LNCAP (cell line): ENCODE data around the gene SETD1B.

Experiments
- CTCF ChIP-seq: fragments of 450-650 bp; IDR thresholded peaks from 2 replicates; pipeline ENCODE4 v1.5.1; 2017; ENCODE audit warnings: mild to moderate bottlenecking

Gene SETD1B

GRCh38 chr12:121816925-121817647 is 13.3 kb downstream of the SETD1B start:
- TF ChIP-seq CTCF, result no peak

GRCh38 chr12:121817648-121818043 is 13.8 kb downstream of the SETD1B start:
- TF ChIP-seq CTCF, result no peak

GRCh38 chr12:121819212-121819949 is 15.6 kb downstream of the SETD1B start:
- no peak for TF ChIP-seq CTCF

- TF ChIP-seq CTCF, result no peak
Measured at GRCh38 chr12:121820056-121820455, 16.2 kb downstream of the SETD1B start.

GRCh38 chr12:121822393-121823100 is 18.7 kb downstream of the SETD1B start:
- TF ChIP-seq CTCF, result no peak

- no peak for TF ChIP-seq CTCF
Measured at GRCh38 chr12:121823101-121823726, 19.4 kb downstream of the SETD1B start.

- no peak for TF ChIP-seq CTCF
Measured at GRCh38 chr12:121823727-121824115, 19.9 kb downstream of the SETD1B start.
